K562 (cell line): ENCODE measurements around the gene CCDC172. TPM values are rescaled to one million over a fixed set of nuclear protein-coding genes. Genes with fewer than 3 reads are reported as not detected.

Experiments used
- ATAC-seq: fragments of 200-7000 bp; cut with Tn5 transposase; 3 replicates; pipeline ENCODE4 v1.9.1; 2020; ENCODE audit warnings: moderate library complexity
- BruUV-seq: library from RNA; stranded (reverse); fragments of 400-500 nt; replicated peaks from 2 replicates; lab custom pipeline; 2021; lab: Mats Ljungman, UMichigan
- CTCF ChIA-PET: fragments of 300-600 bp; formaldehyde crosslinking; extraction: SDS; loops from one replicate; lab custom pipeline; 2021; ENCODE audit warnings: low intra/inter-chr PET ratio; lab: Yijun Ruan, JAX
- POLR2A ChIA-PET: fragments of 300-600, 350-650 bp; sonication (Branson Sonifier 250); formaldehyde crosslinking; extraction: SDS; loops from one replicate; lab custom pipeline; 2021; ENCODE audit warnings: antibody characterized with exemption, inconsistent platforms; lab: Yijun Ruan, JAX
- DNase-seq, 4 experiments: peaks; one replicate each; pipeline versions ENCODE4 v3.0.0 to v3.0.0-alpha.2; 2011 to 2018; ENCODE audit warnings: low spot score in 3 of 4, mixed read lengths in 3 of 4; ENCODE audit errors: extremely low read depth in 1 of 4
- FAIRE-seq: peaks from 2 replicates; lab custom pipeline; 2011; peaks lifted over from hg19 to GRCh38; lab: Jason Lieb, UNC
- H2AFZ ChIP-seq: 2 replicates; pipeline ENCODE4 v1.6.0; 2011; ENCODE audit warnings: low read depth, low read length, control low read depth, inconsistent platforms
- H3K27ac ChIP-seq: fragments of 200-600 bp; 3 replicates; pipeline ENCODE4 v1.8.0; 2011; ENCODE audit warnings: low read depth, mild to moderate bottlenecking, control low read depth, inconsistent platforms, low read length, moderate library complexity, mixed read lengths; ENCODE audit errors: extremely low read depth
- H3K27me3 ChIP-seq, 2 experiments: fragments of 300-600 bp in 1 of 2; 2 replicates in 1 of 2; 3 replicates in 1 of 2; pipeline versions ENCODE4 v1.6.0 to v1.8.0; 2011; ENCODE audit warnings: inconsistent platforms in 2 of 2, low read length in 2 of 2, mild to moderate bottlenecking in 1 of 2, mixed read lengths in 1 of 2, moderate library complexity in 1 of 2; ENCODE audit not compliant: control insufficient read depth in 2 of 2, insufficient read depth in 2 of 2
- H3K36me3 ChIP-seq: fragments of 300-600 bp; 3 replicates; pipeline ENCODE4 v1.8.0; 2011; ENCODE audit warnings: mild to moderate bottlenecking, low read length, inconsistent platforms; ENCODE audit not compliant: control insufficient read depth, insufficient read depth
- H3K4me1 ChIP-seq, 2 experiments: fragments of 200-600 bp in 1 of 2; replicated peaks in 1 of 2; 2 replicates in 1 of 2; 3 replicates in 1 of 2; pipeline versions ENCODE4 v1.5.1 to v1.8.0; 2011; ENCODE audit warnings: inconsistent platforms in 2 of 2, low read length in 2 of 2, mild to moderate bottlenecking in 1 of 2, mixed read lengths in 1 of 2, moderate library complexity in 1 of 2; ENCODE audit not compliant: control insufficient read depth in 2 of 2, insufficient read depth in 2 of 2
- H3K4me2 ChIP-seq: 2 replicates; pipeline ENCODE4 v1.6.1; 2011; ENCODE audit warnings: low read length, control low read depth, inconsistent platforms, mixed read lengths; ENCODE audit not compliant: insufficient read depth
- H3K4me3 ChIP-seq: fragments of 200-600 bp; sonication (generic), shearing (Covaris generic); 2 replicates; pipeline ENCODE4 v1.5.1; 2016; ENCODE audit warnings: control low read depth, inconsistent platforms
- H3K79me2 ChIP-seq: fragments of 200-600 bp; 3 replicates; pipeline ENCODE4 v1.8.0; 2011; ENCODE audit warnings: low read length, inconsistent platforms; ENCODE audit not compliant: control insufficient read depth, insufficient read depth
- H3K9ac ChIP-seq, 2 experiments: 2 replicates each; pipeline versions ENCODE4 v1.6.0 to v1.6.1; 2011; ENCODE audit warnings: low read depth in 2 of 2, low read length in 2 of 2, control low read depth in 1 of 2, inconsistent platforms in 1 of 2, mild to moderate bottlenecking in 1 of 2, mixed read lengths in 1 of 2; ENCODE audit not compliant: insufficient read depth in 1 of 2
- H3K9me1 ChIP-seq: one replicate; pipeline ENCODE4 v1.6.0; 2011; ENCODE audit warnings: inconsistent platforms, mild to moderate bottlenecking, low read length, moderate library complexity; ENCODE audit not compliant: control insufficient read depth, insufficient read depth
- H3K9me3 ChIP-seq: replicated peaks from 2 replicates; pipeline ENCODE4 v1.5.1; 2011; ENCODE audit warnings: low read depth, low read length, inconsistent platforms; ENCODE audit not compliant: control insufficient read depth, insufficient read depth
- H4K20me1 ChIP-seq: replicated peaks from 2 replicates; pipeline ENCODE4 v1.6.1; 2011; ENCODE audit warnings: low read length, inconsistent platforms, mixed read lengths; ENCODE audit not compliant: control insufficient read depth, insufficient read depth
- CEBPB ChIP-seq: fragments of 450-650 bp; IDR thresholded peaks from 2 replicates; pipeline ENCODE4 v1.6.1; 2016; ENCODE audit warnings: missing genetic modification characterization, missing compliant biosample characterization
- HMGN3 ChIP-seq: IDR thresholded peaks from 2 replicates; pipeline ENCODE4 v1.6.1; 2011; ENCODE audit warnings: borderline replicate concordance, low read depth, mild to moderate bottlenecking, mixed read lengths, low read length; ENCODE audit not compliant: insufficient read length; ENCODE audit errors: extremely low read depth
- LCOR ChIP-seq: sonication (generic); formaldehyde crosslinking; IDR thresholded peaks from 2 replicates; pipeline ENCODE4 v1.8.0; 2022; ENCODE audit warnings: mild to moderate bottlenecking, missing genetic modification reagents
- RAD51 ChIP-seq: fragments of 450-650 bp; IDR thresholded peaks from 2 replicates; pipeline ENCODE4 v1.7.1; 2016; ENCODE audit warnings: low read depth, mild to moderate bottlenecking, borderline replicate concordance
- WGBS: fragments of 100-300 bp; shearing (Covaris generic); methylation state at CpG from one replicate; pipeline ENCODE4 v1.1.6; 2016; ENCODE audit warnings: low coverage, mixed read lengths; ENCODE audit not compliant: insufficient coverage; ENCODE audit errors: missing lambda C conversion rate; 5-methylcytosine and 5-hydroxymethylcytosine counted together
- in situ Hi-C: fragments of 300-500 bp; cut with MboI; formaldehyde crosslinking; loops from 4 replicates; pipeline ENCODE4 v1.15.0; 2018; ENCODE audit warnings: inconsistent platforms, mixed read lengths
- intact Hi-C: fragments of 100-400 bp; cut with micrococcal nuclease; formaldehyde crosslinking; loops from 2 replicates; pipeline ENCODE4 v1.14.2; 2022
- polyA plus RNA-seq, 8 experiments: library from polyadenylated mRNA; depleted of rRNA in 4 of 8; stranded (reverse) in 5 of 8; unstranded in 3 of 8; fragments of >200 nt; fragmentation: Nextera tagmentation in 2 of 8; fragmentation: Illumina TruSeq in 1 of 8; extraction: Ambion mirVana in 2 of 8; extraction: Trizol in 1 of 8; gene quantifications; 2 replicates each; pipeline versions ENCODE4 v1.2.1 to v1.2.3, GENCODE V29; 2011 to 2014; ENCODE audit warnings: inconsistent platforms in 1 of 8, missing spikeins in 1 of 8
- total RNA-seq, 7 experiments: library from RNA; depleted of rRNA in 6 of 7; stranded (reverse); fragments of >200 nt in 6 of 7; fragmentation: Illumina TruSeq in 2 of 7; extraction: Trizol in 2 of 7; gene quantifications; 2 replicates each; pipeline versions ENCODE4 v1.2.1 to v1.2.3, GENCODE V29; 2011 to 2021; ENCODE audit warnings: low replicate concordance in 1 of 7

CCDC172 gene
- total and polyA plus RNA-seq, 9 of the 15 experiments (the other 6 are each of a cell fraction or from before 2014, with no cell fraction given), result not detected

GRCh38 chr10:116324951-116325635 is 845 bp downstream of the CCDC172 start (continued):
- no peak for TF ChIP-seq LCOR

- in situ Hi-C loops, result no loop called here
- TF ChIP-seq HMGN3, result no peak
- no peak for TF ChIP-seq CEBPB
- no peak for TF ChIP-seq RAD51
- TF ChIP-seq, all 486 proteins: peak for 0
Observed at GRCh38 chr10:116325987-116326386, 1.7 kb downstream of the CCDC172 start.

More at GRCh38 chr10:116325987-116326386, 1.7 kb downstream of the CCDC172 start:
- 0% methylated on average over 2 of the region's 2 CpGs for WGBS
- Histone ChIP-seq H3K4me1 (no peaks in the 10 kb centered on the region), H3K9me1 (no peaks in the 10 kb centered on the region), H3K9ac (no peak overlapping the region), H2AFZ (no peak overlapping the region), H3K4me3 (no peak overlapping the region), H4K20me1 (no peaks in the 10 kb centered on the region), H3K9me3 (no peaks in the 10 kb centered on the region), H3K79me2 (no peaks in the 10 kb centered on the region), H3K36me3 (no peaks in the 10 kb centered on the region), H3K27ac (no peak overlapping the region), H3K27me3 (no peaks in the 10 kb centered on the region), H3K4me2 (no peak overlapping the region)
- no peak for DNase-seq
- POLR2A ChIA-PET, result no interaction called here
- intact Hi-C loops, result no loop called here
- no peak for ATAC-seq
- BruUV-seq, result no TSS peak
- CTCF ChIA-PET, result no interaction called here
- no peak for FAIRE-seq
